Measurements from ENCODE around the gene SULT2B1.

Gene SULT2B1

GRCh38 chr19:48603850-48604249 lies 51.9 kb downstream of the SULT2B1 start:
- no peak for DNase-seq

- DNase-seq, result no peak
Measured at GRCh38 chr19:48606463-48607358, 54.7 kb downstream of the SULT2B1 start, which contains the start of gene SPACA4. TSS of gene SPACA4 (plus strand) at chr19:48606742. CDS start at chr19:48606979, 237 bp downstream.

- no peak for DNase-seq
Measured at GRCh38 chr19:48607359-48607755, 55.4 kb downstream of the SULT2B1 start.

- peak; percentile 87 for DNase-seq
Measured at GRCh38 chr19:48608798-48609263, 56.9 kb downstream of the SULT2B1 start.

GRCh38 chr19:48609571-48610108 lies 57.7 kb downstream of the SULT2B1 start:
- DNase-seq, result no peak

GRCh38 chr19:48611872-48612271 lies 59.9 kb downstream of the SULT2B1 start:
- no peak for DNase-seq

- DNase-seq, result no peak
Measured at GRCh38 chr19:48613024-48613851, 61.3 kb downstream of the SULT2B1 start.

- DNase-seq, result no peak
Measured at GRCh38 chr19:48613852-48614435, 62.0 kb downstream of the SULT2B1 start.

- DNase-seq, result no peak
Measured at GRCh38 chr19:48614436-48615230, 62.7 kb downstream of the SULT2B1 start, which contains the start of gene FAM83E. TSS of gene FAM83E (minus strand) at chr19:48615076. CDS start at chr19:48613372, 1,704 bp downstream.

- no peak for DNase-seq
Measured at GRCh38 chr19:48615231-48616040, 63.5 kb downstream of the SULT2B1 start.

GRCh38 chr19:48616041-48616436 lies 64.1 kb downstream of the SULT2B1 start:
- DNase-seq, result no peak

GRCh38 chr19:48616491-48617056 lies 64.6 kb downstream of the SULT2B1 start:
- DNase-seq, result no peak

GRCh38 chr19:48617146-48617937 lies 65.4 kb downstream of the SULT2B1 start:
- no peak for DNase-seq

- DNase-seq, result no peak
Measured at GRCh38 chr19:48618278-48618915, 66.4 kb downstream of the SULT2B1 start.

- peak; percentile 96 for DNase-seq
Measured at GRCh38 chr19:48618916-48619691, 67.1 kb downstream of the SULT2B1 start, which contains the start of the genes RPL18 and SPHK2. TSS of gene RPL18 (minus strand) at chr19:48619178. CDS start at chr19:48619143, 35 bp downstream. TSS of gene SPHK2 (plus strand) at chr19:48619506. CDS start at chr19:48620515, 1,009 bp downstream.

GRCh38 chr19:48619692-48620585 lies 68.0 kb downstream of the SULT2B1 start:
- DNase-seq, result no peak

- DNase-seq, result no peak
Measured at GRCh38 chr19:48623556-48624066, 71.6 kb downstream of the SULT2B1 start.
